HG02840 (cell line): ENCODE data around the gene TBC1D30.
"Not testable (repeated sequence)": the region's sequence is repeated elsewhere in the genome, so short reads cannot be mapped to it uniquely, and the experiment has no call there.

Experiments used
- ATAC-seq: cut with Tn5 transposase; IDR thresholded peaks from one replicate; pipeline ENCODE4 v1.9.1; 2021; ENCODE audit warnings: mild to moderate bottlenecking, moderate library complexity, moderate number of reproducible peaks; ENCODE audit not compliant: unreplicated experiment, low FRiP score

TBC1D30 gene

DNA sequence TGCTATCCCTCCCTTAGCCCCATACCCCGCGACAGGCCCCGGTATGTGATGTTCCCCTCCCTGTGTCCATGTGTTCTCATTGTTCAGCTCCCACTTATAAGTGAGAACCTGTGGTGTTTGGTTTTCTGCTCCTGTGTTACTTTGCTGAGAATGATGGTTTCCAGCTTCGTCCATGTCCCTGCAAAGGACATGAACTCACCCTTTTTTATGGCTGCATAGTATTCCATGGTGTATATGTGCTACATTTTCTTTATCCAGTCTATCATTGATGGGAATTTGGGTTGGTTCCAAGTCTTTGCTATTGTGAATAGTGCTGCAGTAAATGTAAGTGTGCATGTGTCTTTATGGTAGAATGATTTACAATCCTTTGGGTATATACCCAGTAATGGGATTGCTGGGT lies 24.0 kb downstream of the TBC1D30 start:
- not testable (repeated sequence) for ATAC-seq

DNA sequence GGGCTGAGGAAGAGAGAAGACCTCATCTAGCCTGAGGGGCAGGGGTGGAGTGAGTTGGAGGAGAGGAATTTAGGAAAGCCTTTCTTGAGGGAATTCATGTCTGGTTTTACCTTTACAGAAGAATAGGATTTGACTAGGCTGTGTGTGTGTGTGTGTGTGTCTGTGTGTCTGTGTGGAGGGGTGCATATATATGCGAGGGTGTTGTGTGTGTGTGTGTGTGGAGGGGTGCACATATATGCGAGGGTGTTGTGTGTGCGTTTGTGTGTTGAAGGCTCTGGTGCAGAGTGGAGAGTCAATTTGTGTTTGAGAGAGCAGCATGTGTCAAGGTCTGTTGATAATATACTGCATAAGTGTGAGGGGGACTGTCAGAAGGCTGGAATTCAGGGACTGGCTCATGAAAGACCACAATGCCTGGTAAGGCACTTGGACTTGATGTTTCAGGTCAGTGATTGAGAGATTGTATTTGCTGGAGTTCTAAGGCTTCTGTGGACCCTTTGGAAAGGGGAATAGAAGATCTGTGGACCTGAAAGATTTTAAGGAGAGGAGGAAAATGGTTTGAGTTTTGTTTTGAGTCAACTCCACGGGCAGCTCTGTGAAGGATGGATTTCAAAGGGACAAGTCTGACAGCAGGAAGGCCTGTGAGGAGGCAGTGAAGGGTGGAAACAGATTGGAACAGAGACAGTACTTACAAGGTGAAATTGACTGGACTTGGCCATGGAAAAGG lies 34.6 kb downstream of the TBC1D30 start:
- ATAC-seq: no peak

GRCh38 chr12:64860446-64860998 lies 36.1 kb downstream of the TBC1D30 start:
- no peak for ATAC-seq

GRCh38 chr12:64864319-64864718 lies 39.9 kb downstream of the TBC1D30 start:
- no peak for ATAC-seq

DNA sequence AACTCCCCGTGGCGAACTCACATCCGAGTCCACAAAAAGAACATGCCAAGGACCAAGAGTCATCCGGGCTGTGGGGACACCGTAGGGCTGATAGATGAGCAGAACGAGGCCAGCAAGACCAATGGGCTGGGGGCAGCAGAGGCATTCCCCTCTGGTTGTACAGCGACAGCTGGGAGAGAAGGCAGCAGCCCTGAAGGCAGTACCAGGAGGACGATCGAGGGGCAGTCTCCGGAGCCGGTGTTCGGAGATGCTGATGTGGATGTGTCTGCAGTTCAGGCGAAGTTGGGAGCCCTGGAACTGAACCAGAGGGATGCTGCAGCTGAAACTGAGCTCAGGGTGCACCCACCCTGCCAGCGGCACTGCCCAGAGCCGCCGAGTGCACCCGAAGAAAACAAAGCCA lies 50.7 kb downstream of the TBC1D30 start:
- ATAC-seq: no peak

DNA sequence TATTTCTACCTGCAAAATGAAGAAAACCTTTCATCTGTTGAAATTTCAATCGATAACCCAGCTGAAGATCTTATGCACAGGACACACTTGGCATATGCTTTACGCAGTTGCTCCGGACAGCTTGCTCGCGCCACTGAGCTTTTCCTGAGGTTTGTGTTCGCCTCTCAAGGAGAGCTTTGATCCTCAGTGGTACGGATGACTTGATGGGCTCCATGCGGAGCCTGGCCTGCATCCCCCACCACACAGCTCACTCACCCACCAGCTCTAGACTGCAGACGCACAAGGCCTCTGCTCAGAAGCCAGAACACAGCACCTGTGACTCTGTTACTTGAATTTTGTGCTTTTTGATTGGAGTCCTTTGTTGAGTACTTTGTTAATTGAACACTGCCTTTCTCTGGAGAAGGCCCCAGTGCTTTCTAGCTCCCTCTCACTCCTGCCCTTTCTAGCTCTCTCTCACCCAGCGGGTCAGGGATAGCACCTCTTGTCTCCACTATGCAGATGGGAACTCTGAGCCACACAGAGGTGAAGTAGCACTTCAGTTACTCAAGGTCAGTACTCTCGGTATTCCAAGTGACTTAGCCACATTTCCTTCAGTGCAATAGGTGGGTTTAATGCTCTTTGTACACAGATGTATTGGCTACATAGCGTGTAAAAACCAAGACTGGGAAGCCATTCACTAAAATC lies 52.1 kb downstream of the TBC1D30 start:
- no peak for ATAC-seq

GRCh38 chr12:64877363-64878004 lies 53.0 kb downstream of the TBC1D30 start:
- no peak for ATAC-seq

GRCh38 chr12:64882687-64883086 lies 58.2 kb downstream of the TBC1D30 start:
- no peak for ATAC-seq

GRCh38 chr12:64883264-64884163 lies 59.1 kb downstream of the TBC1D30 start:
- no peak for ATAC-seq

GRCh38 chr12:64884164-64884542 lies 59.7 kb downstream of the TBC1D30 start:
- ATAC-seq: no peak

- ATAC-seq: no peak
Observed at GRCh38 chr12:64884728-64885127, 60.3 kb downstream of the TBC1D30 start.

- ATAC-seq: no peak
Observed at GRCh38 chr12:64889434-64890216, 65.2 kb downstream of the TBC1D30 start.

- no peak for ATAC-seq
Observed at GRCh38 chr12:64890873-64891468, 66.5 kb downstream of the TBC1D30 start.

GRCh38 chr12:64891629-64892028 lies 67.2 kb downstream of the TBC1D30 start:
- ATAC-seq: no peak

- ATAC-seq: no peak
Observed at GRCh38 chr12:64892561-64892960, 68.1 kb downstream of the TBC1D30 start.

DNA sequence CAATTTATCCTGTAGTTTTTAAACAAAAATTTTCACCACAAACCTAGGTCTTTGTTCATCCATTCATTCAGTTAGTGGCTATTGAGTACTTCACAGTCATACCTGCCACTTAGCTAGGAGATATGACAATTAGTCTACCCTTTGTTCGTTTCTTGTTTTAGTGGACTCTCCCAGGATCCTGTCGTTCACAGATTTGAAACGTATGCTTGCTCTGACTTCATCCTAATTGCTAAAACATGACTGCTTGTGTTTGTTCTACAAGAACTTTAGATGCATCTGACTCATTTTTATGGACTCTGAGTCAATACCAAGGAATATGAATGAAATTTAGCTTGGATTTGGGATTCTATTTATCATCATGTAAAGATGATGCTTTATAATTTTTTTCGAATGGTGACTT lies 69.5 kb downstream of the TBC1D30 start:
- no peak for ATAC-seq

DNA sequence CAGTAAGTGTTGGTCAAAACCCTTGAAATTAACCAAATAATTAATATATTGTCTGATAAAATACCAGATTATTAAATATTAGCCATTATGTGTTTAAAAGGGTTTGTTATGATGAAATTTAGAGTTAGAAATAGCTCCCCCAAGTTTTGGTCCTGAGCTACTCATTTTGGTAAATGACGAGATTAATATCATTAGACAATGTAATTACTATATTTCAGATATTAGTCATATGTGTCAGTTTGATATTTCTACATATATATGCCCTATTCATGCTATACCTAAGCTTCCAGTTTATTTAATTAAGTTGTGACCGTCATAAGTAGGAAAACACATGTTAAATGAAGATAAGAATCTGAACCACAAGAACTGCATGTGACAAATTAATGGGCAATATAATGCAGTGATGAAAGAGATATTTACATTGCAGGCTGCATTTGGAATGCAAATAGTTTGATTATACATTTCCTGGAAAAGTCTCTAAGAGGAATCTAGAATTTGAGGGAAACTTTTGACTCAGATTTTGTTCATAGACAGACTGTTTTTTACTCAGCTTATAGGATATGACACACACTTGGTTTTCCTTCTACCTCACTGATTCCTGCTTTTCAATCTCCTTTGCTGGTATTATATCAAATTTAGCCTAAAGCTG lies 70.5 kb downstream of the TBC1D30 start:
- ATAC-seq: no peak

DNA sequence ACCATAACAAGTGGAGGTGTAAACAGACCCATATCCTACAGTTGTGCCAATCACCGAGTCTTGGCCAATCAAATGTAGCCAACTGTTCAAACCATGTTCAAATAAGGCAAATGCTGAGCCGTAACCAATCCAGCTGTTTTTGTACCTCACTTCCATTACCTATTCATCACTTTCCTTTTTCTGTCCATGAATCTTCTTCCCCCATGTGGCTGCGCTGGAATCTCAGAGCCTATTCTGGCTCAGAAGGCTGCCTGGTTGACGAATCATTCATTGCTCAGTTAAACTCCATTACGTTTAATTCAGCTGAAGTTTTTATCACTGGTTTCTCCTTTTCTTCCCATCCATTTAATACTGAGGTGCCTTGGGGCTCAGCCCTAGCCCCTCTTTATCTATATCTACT lies 71.1 kb downstream of the TBC1D30 start:
- no peak for ATAC-seq

DNA sequence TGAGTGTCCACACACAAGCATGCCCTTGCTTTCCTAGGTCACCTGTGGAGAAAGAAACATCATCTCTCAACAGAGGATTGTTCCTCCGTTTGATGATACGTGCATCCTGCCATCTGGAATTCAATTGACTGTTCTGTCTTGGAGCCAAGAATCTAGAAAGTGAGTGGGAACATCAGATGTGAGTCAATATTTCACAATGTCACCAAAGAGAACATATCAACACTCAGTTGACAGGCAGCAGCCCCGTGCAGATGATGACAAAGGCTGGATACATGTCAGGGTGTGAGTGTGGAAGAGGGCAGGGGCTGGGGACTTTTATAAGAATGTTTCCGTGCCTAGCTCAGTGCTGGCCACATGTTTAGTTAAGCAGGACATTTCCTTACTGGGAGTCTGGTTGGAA lies 76.1 kb downstream of the TBC1D30 start:
- ATAC-seq: no peak
